IMR-90 (cell line): ENCODE measurements around the gene SLC5A11. TPM values are rescaled to one million over a fixed set of nuclear protein-coding genes. Genes with fewer than 3 reads are reported as not detected.

Experiments
- ATAC-seq: fragments of 200-7000 bp; cut with Tn5 transposase; 2 replicates; pipeline ENCODE4 v1.9.1; 2020; ENCODE audit warnings: low read depth, mild to moderate bottlenecking, moderate library complexity
- BruUV-seq: library from RNA; stranded (reverse); fragments of 400-500 nt; replicated peaks from 2 replicates; lab custom pipeline; 2021; lab: Mats Ljungman, UMichigan
- CTCF ChIA-PET: fragments of 300-600 bp; formaldehyde crosslinking; extraction: SDS; loops from one replicate; lab custom pipeline; 2021; ENCODE audit warnings: antibody characterized with exemption; lab: Yijun Ruan, JAX
- POLR2A ChIA-PET: fragments of 300-600 bp; sonication (Branson Sonifier 250); formaldehyde crosslinking; loops from one replicate; lab custom pipeline; 2022; ENCODE audit warnings: antibody characterized with exemption; ENCODE audit not compliant: unreplicated experiment; lab: Charles Lee
- DNase-seq: peaks from one replicate; pipeline ENCODE4 v3.0.0; 2013
- H2AFZ ChIP-seq: replicated peaks from 2 replicates; pipeline ENCODE3; 2013; ENCODE audit warnings: low read length, mild to moderate bottlenecking; ENCODE audit not compliant: poor library complexity
- H2AK5ac ChIP-seq: 2 replicates; pipeline ENCODE4 v1.6.1; 2013; ENCODE audit warnings: low read depth, low read length, inconsistent platforms
- H2AK9ac ChIP-seq: replicated peaks from 2 replicates; pipeline ENCODE3; 2013; ENCODE audit warnings: mild to moderate bottlenecking, low read depth, low read length, moderate library complexity; ENCODE audit not compliant: poor library complexity
- H2BK120ac ChIP-seq: 2 replicates; pipeline ENCODE4 v1.6.1; 2013; ENCODE audit warnings: low read depth, low read length, inconsistent platforms
- H2BK15ac ChIP-seq: 3 replicates; pipeline ENCODE4 v1.6.1; 2013; ENCODE audit warnings: low read depth, low read length, inconsistent platforms
- H2BK20ac ChIP-seq: 2 replicates; pipeline ENCODE4 v1.6.1; 2013; ENCODE audit warnings: low read depth, mild to moderate bottlenecking, inconsistent platforms, low read length, moderate library complexity
- H2BK5ac ChIP-seq: 2 replicates; pipeline ENCODE4 v1.6.1; 2013; ENCODE audit warnings: mild to moderate bottlenecking, low read depth, low read length, inconsistent platforms; ENCODE audit not compliant: poor library complexity, severe bottlenecking
- H3K14ac ChIP-seq: replicated peaks from 2 replicates; pipeline ENCODE4 v1.6.1; 2013; ENCODE audit warnings: low read depth, low read length, inconsistent platforms
- H3K18ac ChIP-seq: 2 replicates; pipeline ENCODE4 v1.6.1; 2013; ENCODE audit warnings: low read depth, low read length, control low read depth
- H3K23ac ChIP-seq: 2 replicates; pipeline ENCODE4 v1.6.1; 2013; ENCODE audit warnings: low read depth, low read length, inconsistent platforms
- H3K27ac ChIP-seq: 2 replicates; pipeline ENCODE4 v1.5.1; 2013; ENCODE audit warnings: mild to moderate bottlenecking, control low read depth, low read length; ENCODE audit not compliant: insufficient read depth
- H3K27me3 ChIP-seq: 2 replicates; pipeline ENCODE4 v1.6.1; 2013; ENCODE audit warnings: low read length; ENCODE audit not compliant: control insufficient read depth, insufficient read depth
- H3K36me3 ChIP-seq: 2 replicates; pipeline ENCODE4 v1.6.1; 2013; ENCODE audit warnings: low read length, mixed read lengths; ENCODE audit not compliant: control insufficient read depth, insufficient read depth
- H3K4ac ChIP-seq: 2 replicates; pipeline ENCODE4 v1.6.1; 2013; ENCODE audit warnings: low read depth, low read length, inconsistent platforms
- H3K4me1 ChIP-seq: 2 replicates; pipeline ENCODE4 v1.6.1; 2013; ENCODE audit warnings: low read length, mixed read lengths; ENCODE audit not compliant: control insufficient read depth, insufficient read depth
- H3K4me2 ChIP-seq: 2 replicates; pipeline ENCODE4 v1.6.1; 2013; ENCODE audit warnings: low read depth, mild to moderate bottlenecking, control low read depth, low read length, moderate library complexity
- H3K4me3 ChIP-seq: 2 replicates; pipeline ENCODE4 v1.5.1; 2013; ENCODE audit warnings: low read depth, mild to moderate bottlenecking, control low read depth, low read length, moderate library complexity; ENCODE audit not compliant: insufficient read depth
- H3K56ac ChIP-seq: 2 replicates; pipeline ENCODE4 v1.6.1; 2013; ENCODE audit warnings: low read length, inconsistent platforms; ENCODE audit not compliant: insufficient read depth; ENCODE audit errors: extremely low read depth
- H3K79me1 ChIP-seq, 2 experiments: 2 replicates each; pipeline ENCODE4 v1.6.1; 2013; ENCODE audit warnings: low read length in 2 of 2, inconsistent platforms in 1 of 2, low read depth in 1 of 2
- H3K9ac ChIP-seq: 2 replicates; pipeline ENCODE4 v1.6.1; 2013; ENCODE audit warnings: low read depth, low read length, control low read depth
- H3K9me1 ChIP-seq: 2 replicates; pipeline ENCODE4 v1.6.1; 2013; ENCODE audit warnings: low read length, inconsistent platforms; ENCODE audit not compliant: insufficient read depth
- H3K9me3 ChIP-seq: 2 replicates; pipeline ENCODE4 v1.6.1; 2013; ENCODE audit warnings: low read length; ENCODE audit not compliant: control insufficient read depth, insufficient read depth
- H4K20me1 ChIP-seq: 2 replicates; pipeline ENCODE4 v1.6.1; 2013; ENCODE audit warnings: low read length, inconsistent platforms; ENCODE audit not compliant: insufficient read depth
- H4K5ac ChIP-seq: 2 replicates; pipeline ENCODE4 v1.6.1; 2013; ENCODE audit warnings: mild to moderate bottlenecking, low read depth, low read length, control low read depth
- H4K8ac ChIP-seq, 2 experiments: 2 replicates each; pipeline ENCODE4 v1.6.1; 2013; ENCODE audit warnings: low read depth in 2 of 2, low read length in 2 of 2, control low read depth in 1 of 2, inconsistent platforms in 1 of 2
- H4K91ac ChIP-seq: 2 replicates; pipeline ENCODE4 v1.6.1; 2013; ENCODE audit warnings: low read depth, low read length, inconsistent platforms; ENCODE audit not compliant: insufficient read depth
- BHLHE40 ChIP-seq: fragments of 150-350 bp; IDR thresholded peaks from 2 replicates; pipeline ENCODE4 v1.6.1; 2016; ENCODE audit warnings: mild to moderate bottlenecking, low read depth, low read length
- CEBPB ChIP-seq: IDR thresholded peaks from 2 replicates; pipeline ENCODE4 v1.6.1; 2012; ENCODE audit warnings: low read depth, low read length, improper control_type of control experiment
- CHD1 ChIP-seq: IDR thresholded peaks from 2 replicates; pipeline ENCODE4 v1.6.1; 2012; ENCODE audit warnings: low read depth, low read length, improper control_type of control experiment
- CTCF ChIP-seq: conservative IDR thresholded peaks from 2 replicates; pipeline ENCODE4 v1.5.1; 2012; ENCODE audit warnings: mild to moderate bottlenecking, low read depth, low read length, improper control_type of control experiment
- ELK1 ChIP-seq: fragments of 150-350 bp; IDR thresholded peaks from 2 replicates; pipeline ENCODE4 v1.6.1; 2016; ENCODE audit warnings: low read depth, mild to moderate bottlenecking, low read length, moderate library complexity, borderline replicate concordance
- FOS ChIP-seq: fragments of 150-350 bp; IDR thresholded peaks from 2 replicates; pipeline ENCODE4 v1.6.1; 2016; ENCODE audit warnings: low read depth, low read length
- MAFK ChIP-seq: IDR thresholded peaks from 2 replicates; pipeline ENCODE4 v1.6.1; 2012; ENCODE audit warnings: low read depth, low read length, improper control_type of control experiment
- MAZ ChIP-seq: IDR thresholded peaks from 2 replicates; pipeline ENCODE4 v1.6.1; 2012; ENCODE audit warnings: low read depth, mild to moderate bottlenecking, low read length, improper control_type of control experiment, moderate library complexity, borderline replicate concordance
- MXI1 ChIP-seq: IDR thresholded peaks from 2 replicates; pipeline ENCODE4 v1.6.1; 2012; ENCODE audit warnings: low read depth, mild to moderate bottlenecking, low read length, moderate library complexity, borderline replicate concordance
- NFE2L2 ChIP-seq: fragments of 150-350 bp; IDR thresholded peaks from 2 replicates; pipeline ENCODE4 v1.6.1; 2016; ENCODE audit warnings: low read depth, mild to moderate bottlenecking, low read length
- POLR2A ChIP-seq: IDR thresholded peaks from 2 replicates; pipeline ENCODE4 v1.6.1; 2012; ENCODE audit warnings: mild to moderate bottlenecking, low read depth, low read length
- RAD21 ChIP-seq: IDR thresholded peaks from 2 replicates; pipeline ENCODE4 v1.6.1; 2012; ENCODE audit warnings: low read length, improper control_type of control experiment
- RCOR1 ChIP-seq: IDR thresholded peaks from 2 replicates; pipeline ENCODE4 v1.6.1; 2012; ENCODE audit warnings: mild to moderate bottlenecking, low read length, improper control_type of control experiment; ENCODE audit not compliant: insufficient replicate concordance
- RFX5 ChIP-seq: IDR thresholded peaks from 2 replicates; pipeline ENCODE4 v1.8.0; 2012; ENCODE audit warnings: low read depth, mild to moderate bottlenecking, low read length, moderate library complexity
- SMC3 ChIP-seq: fragments of 150-350 bp; IDR thresholded peaks from 2 replicates; pipeline ENCODE4 v1.6.1; 2016; ENCODE audit warnings: low read depth, mild to moderate bottlenecking, antibody characterized with exemption, low read length, moderate library complexity
- USF2 ChIP-seq: fragments of 150-350 bp; IDR thresholded peaks from 2 replicates; pipeline ENCODE4 v1.6.1; 2017; ENCODE audit warnings: mild to moderate bottlenecking, antibody characterized with exemption, low read length, low read depth
- WGBS, 2 experiments: methylation state at CpG; one replicate each; pipeline versions ENCODE4 v1.1.5 to v1.1.7; 2013; ENCODE audit warnings: missing lambda C conversion rate in 2 of 2; ENCODE audit not compliant: insufficient read length in 1 of 2; ENCODE audit errors: extremely low coverage in 2 of 2; 5-methylcytosine and 5-hydroxymethylcytosine counted together
- dilution Hi-C: fragments of 300-500 bp; cut with HindIII; formaldehyde crosslinking; loops from one replicate; pipeline ENCODE4 v1.14.3; 2018; ENCODE audit warnings: low sequenced_read_pairs; ENCODE audit not compliant: unreplicated experiment
- in situ Hi-C: fragments of 300-500 bp; cut with MboI; formaldehyde crosslinking; loops from 3 replicates; pipeline ENCODE4 v1.14.3; 2019; ENCODE audit warnings: low sequenced_read_pairs, inconsistent platforms, mixed read lengths
- intact Hi-C: fragments of 100-400 bp; cut with micrococcal nuclease; formaldehyde crosslinking; loops from 2 replicates; pipeline ENCODE4 v1.10.0; 2022
- polyA plus RNA-seq, 3 experiments: library from polyadenylated mRNA; depleted of rRNA; stranded (reverse); fragments of >200 nt; gene quantifications; 2 replicates each; pipeline ENCODE4 v1.2.3, GENCODE V29; 2012; ENCODE audit warnings: low replicate concordance in 1 of 3
- total RNA-seq: library from RNA; depleted of rRNA; stranded (reverse); fragments of >200 nt; gene quantifications from 2 replicates; pipeline ENCODE4 v1.2.3, GENCODE V29; 2012

The SLC5A11 gene
- total and polyA plus RNA-seq, 2 of the 4 experiments (the other 2 are of a cell fraction), result under 0.01 TPM; not detected in 1

GRCh38 chr16:24921229-24921628, 75.5 kb downstream of the SLC5A11 start:
- in situ Hi-C loops, result no loop called here

More at GRCh38 chr16:24921229-24921628, 75.5 kb downstream of the SLC5A11 start:
- Histone ChIP-seq H3K4me1 (no peaks in the 10 kb centered on the region), H2BK120ac (no peak overlapping the region), H2BK5ac (no peak overlapping the region), H3K14ac (no peak overlapping the region), H3K27ac (no peak overlapping the region), H2AK9ac (peak overlapping the region; percentile 56), H2AK5ac (no peak overlapping the region), H3K9me1 (peaks cover 9% of the 10 kb centered on the region), H3K23ac (no peak overlapping the region), H3K4me3 (no peak overlapping the region), H3K18ac (no peak overlapping the region), H3K56ac (no peak overlapping the region), H3K9ac (no peak overlapping the region), H4K91ac (no peak overlapping the region), H3K9me3 (no peaks in the 10 kb centered on the region), H3K36me3 (peaks cover 56% of the 10 kb centered on the region), H2BK20ac (no peak overlapping the region), H4K20me1 (peaks cover 8% of the 10 kb centered on the region; the same call in 1 of the 2 replicates), H4K8ac (no peak overlapping the region), H3K4ac (no peak overlapping the region), H2BK15ac (no peak overlapping the region), H4K5ac (no peak overlapping the region), H3K27me3 (no peaks in the 10 kb centered on the region), H3K79me1 (peaks cover 13 to 47% of the 10 kb centered on the region in 2 experiments), H2AFZ (no peak overlapping the region), H3K4me2 (no peak overlapping the region)
- no TSS peak for BruUV-seq
- intact Hi-C loops (no loop called here), dilution Hi-C loops (no loop called here)
- no peak for ATAC-seq
- no peak for DNase-seq
- CTCF ChIA-PET, result no interaction called here
- POLR2A ChIA-PET, result no interaction called here
- TF ChIP-seq RAD21 (no peak), MAZ (no peak), RFX5 (no peak), POLR2A (no peak), CTCF (no peak), MAFK (no peak), SMC3 (no peak), CHD1 (no peak), FOS (no peak), MXI1 (no peak), USF2 (no peak), RCOR1 (no peak), BHLHE40 (no peak), CEBPB (no peak), ELK1 (no peak), NFE2L2 (no peak)
- WGBS, 2 experiments, result 96% methylated on average over 4 of the region's 8 CpGs; no CpG with 5 or more reads in 1 of the 2 experiments
